Effector memory CD4-positive, alpha-beta T cell (primary cell): ENCODE data around the gene LACTB.

Experiments
- DNase-seq, 3 donors: peaks; one replicate each; pipeline ENCODE4 v3.0.0-alpha.2; 2020
- H3K27ac ChIP-seq: 2 replicates; pipeline ENCODE4 v1.7.0; 2013; ENCODE audit warnings: mild to moderate bottlenecking, low read length, moderate library complexity; ENCODE audit not compliant: insufficient read depth, poor library complexity, severe bottlenecking
- H3K27me3 ChIP-seq: replicated peaks from 2 replicates; pipeline ENCODE4 v1.7.0; 2013; ENCODE audit warnings: mild to moderate bottlenecking, low read length; ENCODE audit not compliant: insufficient read depth, control insufficient read depth, poor library complexity, severe bottlenecking
- H3K36me3 ChIP-seq: 2 replicates; pipeline ENCODE4 v1.7.0; 2013; ENCODE audit warnings: mild to moderate bottlenecking, low read length, moderate library complexity; ENCODE audit not compliant: control insufficient read depth, insufficient read depth
- H3K4me1 ChIP-seq: 2 replicates; pipeline ENCODE4 v1.7.0; 2013; ENCODE audit warnings: low read length, mild to moderate bottlenecking; ENCODE audit not compliant: control insufficient read depth, insufficient read depth, poor library complexity, severe bottlenecking
- H3K4me3 ChIP-seq: 2 replicates; pipeline ENCODE4 v1.7.0; 2013; ENCODE audit warnings: low read length, low read depth, mild to moderate bottlenecking; ENCODE audit not compliant: insufficient read depth, poor library complexity, severe bottlenecking
- H3K9me3 ChIP-seq: 2 replicates; pipeline ENCODE4 v1.7.0; 2013; ENCODE audit warnings: mild to moderate bottlenecking, low read length, moderate library complexity; ENCODE audit not compliant: control insufficient read depth
- total RNA-seq, 3 donors: gene quantifications; one replicate each; lab custom pipeline; 2026; lab: John Stamatoyannopoulos, UW

The LACTB gene, protein sequence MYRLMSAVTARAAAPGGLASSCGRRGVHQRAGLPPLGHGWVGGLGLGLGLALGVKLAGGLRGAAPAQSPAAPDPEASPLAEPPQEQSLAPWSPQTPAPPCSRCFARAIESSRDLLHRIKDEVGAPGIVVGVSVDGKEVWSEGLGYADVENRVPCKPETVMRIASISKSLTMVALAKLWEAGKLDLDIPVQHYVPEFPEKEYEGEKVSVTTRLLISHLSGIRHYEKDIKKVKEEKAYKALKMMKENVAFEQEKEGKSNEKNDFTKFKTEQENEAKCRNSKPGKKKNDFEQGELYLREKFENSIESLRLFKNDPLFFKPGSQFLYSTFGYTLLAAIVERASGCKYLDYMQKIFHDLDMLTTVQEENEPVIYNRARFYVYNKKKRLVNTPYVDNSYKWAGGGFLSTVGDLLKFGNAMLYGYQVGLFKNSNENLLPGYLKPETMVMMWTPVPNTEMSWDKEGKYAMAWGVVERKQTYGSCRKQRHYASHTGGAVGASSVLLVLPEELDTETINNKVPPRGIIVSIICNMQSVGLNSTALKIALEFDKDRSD
- 15.1 to 18.0 (median 15.2) reads per million in 3 donors for total RNA-seq

GRCh38 chr15:63121382-63122001, at the start of gene LACTB:
LACTB (plus strand) TSS chr15:63121861; CDS start chr15:63121872, 11 bp downstream.
- no peaks in the 10 kb centered on the region for H3K9me3 ChIP-seq
- H3K4me1 ChIP-seq = no peaks in the 10 kb centered on the region
- no peaks in the 10 kb centered on the region for H3K36me3 ChIP-seq
- no peaks in the 10 kb centered on the region for H3K27me3 ChIP-seq
- peak within 1 kb of the TSS; percentile 88 for H3K4me3 ChIP-seq
- peak; percentile 63 to 68 (median 67) for DNase-seq
- peak within 1 kb of the TSS; percentile 85 for H3K27ac ChIP-seq

- Histone ChIP-seq H3K36me3 (no peaks in the 10 kb centered on the region), H3K27me3 (no peaks in the 10 kb centered on the region), H3K27ac (no peak overlapping the region), H3K9me3 (no peaks in the 10 kb centered on the region), H3K4me1 (no peaks in the 10 kb centered on the region), H3K4me3 (no peak overlapping the region)
- no peak for DNase-seq
Observed at GRCh38 chr15:63072023-63072650, 49.5 kb upstream of the LACTB start.

GRCh38 chr15:63072809-63073277, 48.8 kb upstream of the LACTB start:
- Histone ChIP-seq H3K27ac (no peak overlapping the region), H3K27me3 (no peaks in the 10 kb centered on the region), H3K36me3 (no peaks in the 10 kb centered on the region), H3K9me3 (no peaks in the 10 kb centered on the region), H3K4me3 (no peak overlapping the region), H3K4me1 (no peaks in the 10 kb centered on the region)
- no peak for DNase-seq

GRCh38 chr15:63073497-63074172, 48.0 kb upstream of the LACTB start:
- Histone ChIP-seq H3K27ac (no peak overlapping the region), H3K27me3 (no peaks in the 10 kb centered on the region), H3K4me3 (no peak overlapping the region), H3K36me3 (no peaks in the 10 kb centered on the region), H3K9me3 (no peaks in the 10 kb centered on the region), H3K4me1 (no peaks in the 10 kb centered on the region)
- no peak for DNase-seq

GRCh38 chr15:63075015-63075983, 46.4 kb upstream of the LACTB start:
- Histone ChIP-seq H3K9me3 (no peaks in the 10 kb centered on the region), H3K4me1 (no peaks in the 10 kb centered on the region), H3K27me3 (no peaks in the 10 kb centered on the region), H3K27ac (no peak overlapping the region), H3K36me3 (no peaks in the 10 kb centered on the region), H3K4me3 (no peak overlapping the region)
- no peak for DNase-seq

GRCh38 chr15:63075984-63076713, 45.5 kb upstream of the LACTB start:
- no peak for DNase-seq
- no peaks in the 10 kb centered on the region for H3K4me1 ChIP-seq
- no peaks in the 10 kb centered on the region for H3K9me3 ChIP-seq
- no peak overlapping the region for H3K27ac ChIP-seq
- no peaks in the 10 kb centered on the region for H3K36me3 ChIP-seq
- no peaks in the 10 kb centered on the region for H3K27me3 ChIP-seq
- no peak overlapping the region for H3K4me3 ChIP-seq

DNA sequence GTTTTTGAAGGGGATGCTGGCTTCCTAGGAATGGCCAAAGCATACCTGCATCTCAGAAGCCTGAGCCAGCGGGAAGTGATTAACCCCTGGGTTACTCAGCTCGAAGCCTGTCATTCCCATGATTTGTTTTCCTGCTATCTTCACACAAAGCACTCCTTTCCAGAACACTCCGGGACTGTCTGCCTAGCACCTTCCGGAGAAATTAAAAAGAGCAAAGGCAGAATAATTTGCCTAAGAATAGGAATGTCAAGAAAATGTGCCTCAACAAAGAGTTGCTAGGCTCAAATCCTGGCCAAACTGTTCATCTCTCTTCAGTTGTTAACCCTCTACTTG, 45.0 kb upstream of the LACTB start:
- no peaks in the 10 kb centered on the region for H3K27me3 ChIP-seq
- no peak overlapping the region for H3K4me3 ChIP-seq
- no peak for DNase-seq
- no peak overlapping the region for H3K27ac ChIP-seq
- no peaks in the 10 kb centered on the region for H3K36me3 ChIP-seq
- no peaks in the 10 kb centered on the region for H3K9me3 ChIP-seq
- H3K4me1 ChIP-seq = no peaks in the 10 kb centered on the region

DNA sequence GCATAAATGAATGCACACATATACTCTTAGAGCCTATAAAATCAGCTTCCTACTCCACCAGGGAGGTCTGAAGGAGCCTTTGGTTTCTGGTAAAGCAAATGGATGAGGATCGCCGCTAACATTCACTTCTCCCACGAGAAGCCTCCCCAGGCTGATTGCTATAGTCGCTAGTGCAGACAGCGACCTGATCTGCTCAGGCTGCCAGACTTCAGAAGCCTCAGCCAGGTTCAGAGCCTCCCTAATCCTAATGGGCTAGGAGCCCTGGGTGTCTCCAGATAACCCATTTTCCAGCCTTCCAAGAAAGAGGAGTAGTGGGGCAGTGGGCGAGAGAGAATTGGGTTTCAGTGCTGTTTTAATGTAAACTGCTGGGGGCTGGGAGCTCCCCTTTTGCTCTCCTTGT, 43.7 kb upstream of the LACTB start:
- Histone ChIP-seq H3K36me3 (no peaks in the 10 kb centered on the region), H3K4me3 (no peak overlapping the region), H3K9me3 (no peaks in the 10 kb centered on the region), H3K27me3 (no peaks in the 10 kb centered on the region), H3K27ac (no peak overlapping the region), H3K4me1 (no peaks in the 10 kb centered on the region)
- no peak for DNase-seq
